HepG2 (cell line): Measurements from ENCODE around the gene MTA2. TPM values are rescaled to one million over a fixed set of nuclear protein-coding genes. Genes with fewer than 3 reads are reported as not detected.

Source experiments
- ELF4 ChIP-seq: sonication (generic); formaldehyde crosslinking; IDR thresholded peaks from 2 replicates; pipeline ENCODE4 v1.5.0; 2020; ENCODE audit warnings: missing genetic modification reagents, mild to moderate bottlenecking, moderate library complexity, borderline replicate concordance
- FOXO1 ChIP-seq: sonication (generic); formaldehyde crosslinking; IDR thresholded peaks from 2 replicates; pipeline ENCODE4 v1.4.0; 2020; ENCODE audit warnings: missing genetic modification reagents
- GABPA ChIP-seq, 2 experiments: IDR thresholded peaks; 2 replicates each; pipeline ENCODE4 v1.6.1; 2011 to 2016; ENCODE audit warnings: low read depth in 2 of 2, low read length in 1 of 2, missing biosample characterization in 1 of 2, missing genetic modification characterization in 1 of 2
- GFI1 ChIP-seq: sonication (generic); formaldehyde crosslinking; IDR thresholded peaks from 2 replicates; pipeline ENCODE4 v1.5.0; 2020; ENCODE audit warnings: missing genetic modification reagents, mild to moderate bottlenecking, borderline replicate concordance
- HHEX ChIP-seq: IDR thresholded peaks from 2 replicates; pipeline ENCODE4 v1.6.1; 2016; ENCODE audit warnings: control low read depth
- HNRNPL ChIP-seq: fragments of 200-400 bp; formaldehyde crosslinking; IDR thresholded peaks from 2 replicates; pipeline ENCODE4 v1.6.1; 2017; ENCODE audit warnings: mild to moderate bottlenecking, low read depth, low read length
- JUN ChIP-seq: sonication (generic); formaldehyde crosslinking; IDR thresholded peaks from 2 replicates; pipeline ENCODE4 v1.4.0; 2020; ENCODE audit warnings: mild to moderate bottlenecking, missing genetic modification reagents
- RARG ChIP-seq: sonication (generic); formaldehyde crosslinking; IDR thresholded peaks from 2 replicates; pipeline ENCODE4 v1.4.0; 2020; ENCODE audit warnings: low read depth, mild to moderate bottlenecking, missing genetic modification reagents
- SNRNP70 ChIP-seq: fragments of 200-400 bp; formaldehyde crosslinking; IDR thresholded peaks from 2 replicates; pipeline ENCODE4 v1.6.1; 2017; ENCODE audit warnings: mild to moderate bottlenecking, low read depth, low read length, moderate library complexity
- STAT5B ChIP-seq: sonication (generic); formaldehyde crosslinking; IDR thresholded peaks from 2 replicates; pipeline ENCODE4 v1.4.0; 2020; ENCODE audit warnings: missing genetic modification reagents
- TGIF2 ChIP-seq: IDR thresholded peaks from 2 replicates; pipeline ENCODE4 v1.6.1; 2016; ENCODE audit warnings: control low read depth, missing compliant biosample characterization
- U2AF1 ChIP-seq: fragments of 200-400 bp; formaldehyde crosslinking; optimal IDR thresholded peaks from 2 replicates; pipeline ENCODE3; 2017; ENCODE audit warnings: mild to moderate bottlenecking, low read depth, low read length
- ZBTB2 ChIP-seq: sonication (generic); formaldehyde crosslinking; IDR thresholded peaks from 2 replicates; pipeline ENCODE4 v1.8.0; 2022; ENCODE audit warnings: low read depth, missing genetic modification reagents
- ZNF33A ChIP-seq: sonication (generic); formaldehyde crosslinking; IDR thresholded peaks from 2 replicates; pipeline ENCODE4 v1.5.1; 2020; ENCODE audit warnings: missing genetic modification reagents, mild to moderate bottlenecking, moderate library complexity, borderline replicate concordance
- ZNF501 ChIP-seq: sonication (generic); formaldehyde crosslinking; IDR thresholded peaks from 2 replicates; pipeline ENCODE4 v1.5.1; 2020; ENCODE audit warnings: mild to moderate bottlenecking, moderate library complexity, missing genetic modification reagents
- ZNF614 ChIP-seq: IDR thresholded peaks from 2 replicates; pipeline ENCODE4 v1.6.1; 2018; ENCODE audit warnings: missing biosample characterization, missing genetic modification reagents, inconsistent platforms, borderline replicate concordance
- ZNF761 ChIP-seq: sonication (generic); formaldehyde crosslinking; conservative IDR thresholded peaks from 2 replicates; pipeline ENCODE4 v1.4.0; 2020; ENCODE audit warnings: mild to moderate bottlenecking, missing genetic modification reagents
- polyA plus RNA-seq, 8 experiments: library from polyadenylated mRNA; depleted of rRNA in 3 of 8; stranded (reverse) in 7 of 8; unstranded in 1 of 8; fragments of >200 nt; fragmentation: Illumina TruSeq in 4 of 8; extraction: Trizol in 4 of 8; gene quantifications; 2 replicates each; pipeline versions ENCODE4 v1.2.1 to v1.2.3, GENCODE V29; 2011 to 2016; ENCODE audit warnings: low read depth in 4 of 8, missing spikeins in 1 of 8, mixed read lengths in 1 of 8; ENCODE audit not compliant: insufficient read depth in 1 of 8
- total RNA-seq, 5 experiments: library from RNA; depleted of rRNA; stranded (reverse); fragments of >200 nt; fragmentation: Illumina TruSeq; extraction: Trizol; gene quantifications; 2 replicates each; pipeline ENCODE4 v1.2.3, GENCODE V29; 2016; ENCODE audit warnings: low read depth in 1 of 5
- TF ChIP-seq, protein P1 (sequence below): IDR thresholded peaks from 2 replicates; pipeline ENCODE4 v1.6.1; 2016; ENCODE audit warnings: low read depth, borderline replicate concordance
- TF ChIP-seq, protein P2 (sequence below): sonication (generic); formaldehyde crosslinking; IDR thresholded peaks from 2 replicates; pipeline ENCODE4 v1.4.0; 2020; ENCODE audit warnings: mild to moderate bottlenecking, missing genetic modification reagents, borderline replicate concordance
- TF ChIP-seq, protein P3 (sequence below): sonication (generic); formaldehyde crosslinking; IDR thresholded peaks from 2 replicates; pipeline ENCODE4 v1.4.0; 2020; ENCODE audit warnings: missing genetic modification reagents
- TF ChIP-seq, protein P4 (sequence below): IDR thresholded peaks from 2 replicates; pipeline ENCODE4 v1.6.1; 2016; ENCODE audit warnings: missing biosample characterization, missing genetic modification reagents, low read depth
- TF ChIP-seq, protein P5 (sequence below): sonication (generic); formaldehyde crosslinking; IDR thresholded peaks from 2 replicates; pipeline ENCODE4 v1.4.0; 2020; ENCODE audit warnings: missing genetic modification reagents, mild to moderate bottlenecking, borderline replicate concordance

Gene MTA2
- total and polyA plus RNA-seq, 2 of the 13 experiments (the other 11 are each of a cell fraction or from before 2014, with no cell fraction given), result 14.0 to 70.0 TPM

DNA sequence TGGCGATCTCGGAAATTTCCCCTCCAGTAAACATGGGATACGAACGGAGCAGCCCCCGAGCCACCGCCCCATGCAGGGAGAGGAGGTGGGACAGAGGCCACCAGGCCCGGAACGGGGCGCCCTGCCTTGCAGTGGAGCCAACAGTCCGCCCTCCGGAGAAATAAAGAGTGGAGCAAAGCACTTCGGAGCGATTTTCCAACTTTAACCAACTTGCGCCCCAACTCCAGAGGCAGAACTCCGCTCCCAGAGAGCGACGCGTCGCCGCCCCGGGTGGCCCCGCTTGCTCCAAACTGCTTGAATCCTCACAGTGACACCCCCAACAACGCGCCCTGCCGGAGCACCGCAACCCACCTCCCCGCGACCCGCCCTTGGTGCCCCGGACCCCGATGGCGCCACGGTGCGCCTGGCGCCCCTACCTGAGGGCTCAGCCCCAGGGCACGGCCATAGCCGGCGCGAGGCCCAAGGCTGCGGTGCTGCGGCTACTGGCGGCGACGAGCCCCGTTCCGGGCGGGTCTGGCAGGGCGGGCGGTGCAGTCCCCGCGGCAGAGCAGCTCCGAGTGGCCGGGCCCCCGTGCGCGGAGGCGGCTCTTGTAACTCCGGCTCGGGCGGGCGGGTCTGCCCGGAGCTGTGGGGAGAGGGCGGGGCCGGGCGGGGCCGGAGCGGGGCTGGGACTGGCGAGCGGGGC lies 55.3 kb downstream of the MTA2 start, which contains the start of gene AHNAK (continued):
- TF ChIP-seq SNRNP70 (no peak), FOXO1 (CRISPR knock-in tag) (peak; percentile 32; the same call in 1 of the 2 replicates), HHEX (CRISPR knock-in tag) (no peak), ZNF501 (CRISPR knock-in tag) (no peak), RARG (no peak), ZNF33A (no peak), U2AF1 (no peak), ELF4 (CRISPR knock-in tag) (no peak), HNRNPL (no peak), TGIF2 (no peak), STAT5B (CRISPR knock-in tag) (no peak), ZBTB2 (CRISPR knock-in tag) (no peak), ZNF761 (CRISPR knock-in tag) (no peak), ZNF614 (CRISPR knock-in tag) (no peak), GABPA (IDR thresholded peaks at IDR 0.05; ENCODE audit: low read depth, low read length) (no peak), GABPA (CRISPR knock-in tag; IDR thresholded peaks at IDR 0.05; ENCODE audit: low read depth) (no peak), JUN (CRISPR knock-in tag) (no peak), GFI1 (CRISPR knock-in tag) (0 out of 2 replicates have a peak, but pooled peaks have one; percentile 21)
- TF ChIP-seq, protein P1, sequence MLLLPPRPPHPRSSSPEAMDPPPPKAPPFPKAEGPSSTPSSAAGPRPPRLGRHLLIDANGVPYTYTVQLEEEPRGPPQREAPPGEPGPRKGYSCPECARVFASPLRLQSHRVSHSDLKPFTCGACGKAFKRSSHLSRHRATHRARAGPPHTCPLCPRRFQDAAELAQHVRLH (CRISPR knock-in tag), result no peak
- TF ChIP-seq, protein P2, sequence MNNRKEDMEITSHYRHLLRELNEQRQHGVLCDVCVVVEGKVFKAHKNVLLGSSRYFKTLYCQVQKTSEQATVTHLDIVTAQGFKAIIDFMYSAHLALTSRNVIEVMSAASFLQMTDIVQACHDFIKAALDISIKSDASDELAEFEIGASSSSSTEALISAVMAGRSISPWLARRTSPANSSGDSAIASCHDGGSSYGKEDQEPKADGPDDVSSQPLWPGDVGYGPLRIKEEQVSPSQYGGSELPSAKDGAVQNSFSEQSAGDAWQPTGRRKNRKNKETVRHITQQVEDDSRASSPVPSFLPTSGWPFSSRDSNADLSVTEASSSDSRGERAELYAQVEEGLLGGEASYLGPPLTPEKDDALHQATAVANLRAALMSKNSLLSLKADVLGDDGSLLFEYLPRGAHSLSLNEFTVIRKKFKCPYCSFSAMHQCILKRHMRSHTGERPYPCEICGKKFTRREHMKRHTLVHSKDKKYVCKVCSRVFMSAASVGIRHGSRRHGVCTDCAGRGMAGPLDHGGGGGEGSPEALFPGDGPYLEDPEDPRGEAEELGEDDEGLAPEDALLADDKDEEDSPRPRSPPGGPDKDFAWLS (CRISPR knock-in tag), result no peak
- TF ChIP-seq, protein P3, sequence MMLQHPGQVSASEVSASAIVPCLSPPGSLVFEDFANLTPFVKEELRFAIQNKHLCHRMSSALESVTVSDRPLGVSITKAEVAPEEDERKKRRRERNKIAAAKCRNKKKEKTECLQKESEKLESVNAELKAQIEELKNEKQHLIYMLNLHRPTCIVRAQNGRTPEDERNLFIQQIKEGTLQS (CRISPR knock-in tag), result no peak
- TF ChIP-seq, protein P4, sequence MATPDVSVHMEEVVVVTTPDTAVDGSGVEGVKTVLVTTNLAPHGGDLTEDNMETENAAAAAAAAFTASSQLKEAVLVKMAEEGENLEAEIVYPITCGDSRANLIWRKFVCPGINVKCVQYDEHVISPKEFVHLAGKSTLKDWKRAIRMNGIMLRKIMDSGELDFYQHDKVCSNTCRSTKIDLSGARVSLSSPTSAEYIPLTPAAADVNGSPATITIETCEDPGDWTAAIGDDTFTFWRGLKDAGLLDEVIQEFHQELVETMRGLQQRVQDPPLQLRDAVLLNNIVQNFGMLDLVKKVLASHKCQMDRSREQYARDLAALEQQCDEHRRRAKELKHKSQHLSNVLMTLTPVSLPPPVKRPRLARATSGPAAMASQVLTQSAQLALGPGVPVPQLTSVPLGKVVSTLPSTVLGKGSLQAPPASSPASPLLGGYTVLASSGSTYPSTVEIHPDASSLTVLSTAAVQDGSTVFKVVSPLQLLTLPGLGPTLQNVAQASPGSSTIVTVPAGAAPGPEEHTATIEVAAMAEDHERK (CRISPR knock-in tag), result no peak
- TF ChIP-seq, protein P5, sequence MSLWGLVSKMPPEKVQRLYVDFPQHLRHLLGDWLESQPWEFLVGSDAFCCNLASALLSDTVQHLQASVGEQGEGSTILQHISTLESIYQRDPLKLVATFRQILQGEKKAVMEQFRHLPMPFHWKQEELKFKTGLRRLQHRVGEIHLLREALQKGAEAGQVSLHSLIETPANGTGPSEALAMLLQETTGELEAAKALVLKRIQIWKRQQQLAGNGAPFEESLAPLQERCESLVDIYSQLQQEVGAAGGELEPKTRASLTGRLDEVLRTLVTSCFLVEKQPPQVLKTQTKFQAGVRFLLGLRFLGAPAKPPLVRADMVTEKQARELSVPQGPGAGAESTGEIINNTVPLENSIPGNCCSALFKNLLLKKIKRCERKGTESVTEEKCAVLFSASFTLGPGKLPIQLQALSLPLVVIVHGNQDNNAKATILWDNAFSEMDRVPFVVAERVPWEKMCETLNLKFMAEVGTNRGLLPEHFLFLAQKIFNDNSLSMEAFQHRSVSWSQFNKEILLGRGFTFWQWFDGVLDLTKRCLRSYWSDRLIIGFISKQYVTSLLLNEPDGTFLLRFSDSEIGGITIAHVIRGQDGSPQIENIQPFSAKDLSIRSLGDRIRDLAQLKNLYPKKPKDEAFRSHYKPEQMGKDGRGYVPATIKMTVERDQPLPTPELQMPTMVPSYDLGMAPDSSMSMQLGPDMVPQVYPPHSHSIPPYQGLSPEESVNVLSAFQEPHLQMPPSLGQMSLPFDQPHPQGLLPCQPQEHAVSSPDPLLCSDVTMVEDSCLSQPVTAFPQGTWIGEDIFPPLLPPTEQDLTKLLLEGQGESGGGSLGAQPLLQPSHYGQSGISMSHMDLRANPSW (CRISPR knock-in tag), result no peak
